GM21529 (cell line): Measurements from ENCODE around the gene MUC4.
"Not testable (repeated sequence)": the region's sequence is repeated elsewhere in the genome, so short reads cannot be mapped to it uniquely, and the experiment has no call there.

Source experiments
- ATAC-seq: cut with Tn5 transposase; IDR thresholded peaks from one replicate; pipeline ENCODE4 v1.9.1; 2021; ENCODE audit not compliant: unreplicated experiment

The MUC4 gene

DNA sequence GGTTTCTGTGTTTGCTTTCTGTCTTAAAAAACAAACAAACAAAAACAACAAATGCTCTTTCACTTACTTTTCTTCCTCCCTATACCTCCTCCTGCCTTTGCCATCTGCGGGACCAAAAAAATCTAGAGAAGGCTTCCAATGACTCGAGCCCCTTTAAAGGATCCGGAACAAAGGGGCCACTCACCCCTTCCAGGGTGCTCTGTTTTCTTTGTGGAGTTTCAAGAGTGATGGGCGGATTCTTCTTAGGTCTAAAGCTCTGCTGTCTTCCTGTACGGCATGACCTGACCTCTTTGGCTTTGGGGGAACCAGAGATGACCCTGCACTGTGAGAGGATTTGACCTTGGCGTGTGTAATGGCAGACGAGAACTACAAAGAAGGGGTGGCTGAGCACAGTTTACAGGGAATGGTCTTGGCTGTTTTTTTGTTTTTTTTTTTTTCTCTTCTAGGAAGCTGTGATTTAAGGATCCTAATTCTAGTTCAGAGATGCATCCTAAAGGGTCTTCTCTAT, 93.2 kb downstream of the MUC4 start:
- ATAC-seq = no peak

DNA sequence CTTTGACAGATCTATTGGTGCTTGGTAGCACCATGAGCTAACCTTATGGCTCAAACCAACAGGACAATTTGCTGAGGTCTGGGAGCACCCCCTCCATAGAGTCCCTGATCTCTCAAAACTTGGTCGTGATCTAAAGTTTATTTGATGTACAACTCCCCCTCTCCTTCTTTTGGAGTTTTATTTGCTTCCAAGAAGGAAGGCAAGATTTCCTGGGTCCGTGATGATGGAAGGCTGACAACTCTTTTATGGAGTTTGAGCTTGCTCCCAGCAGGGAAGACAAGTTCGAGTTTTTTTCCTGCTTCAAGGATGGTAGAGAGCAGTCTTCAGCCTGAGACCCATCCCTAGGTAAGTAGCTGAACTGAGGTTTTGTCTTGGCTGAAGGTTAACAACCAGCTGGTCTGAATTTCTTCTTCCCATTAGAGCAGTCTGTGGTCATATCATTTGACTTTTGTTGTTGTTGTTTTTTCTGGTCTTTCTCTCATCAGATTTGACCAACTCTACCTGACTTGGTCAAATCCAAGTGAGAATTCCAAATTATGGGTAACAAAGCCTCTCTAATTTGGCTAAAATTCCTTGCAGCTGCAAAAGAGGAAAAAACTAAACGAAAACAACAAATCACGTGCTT, 93.8 kb downstream of the MUC4 start:
- ATAC-seq = no peak

DNA sequence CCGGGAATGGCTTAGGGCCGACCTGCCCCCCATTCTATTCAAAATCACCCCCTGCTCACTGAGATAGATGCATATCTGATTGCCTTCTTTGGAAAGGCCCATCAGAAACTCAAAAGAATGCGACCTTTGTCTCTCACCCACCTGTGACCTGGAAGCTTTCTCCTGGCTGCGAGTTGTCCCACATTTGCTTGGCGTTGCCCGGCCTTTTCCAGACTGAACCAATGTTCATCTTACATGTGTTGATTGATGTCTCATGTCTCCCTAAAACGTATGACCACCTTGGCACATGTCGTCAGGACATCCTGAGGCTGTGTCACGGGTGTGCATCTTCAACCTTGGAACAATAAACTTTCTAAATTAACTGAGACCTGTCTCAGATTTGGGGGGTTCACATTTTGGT, 94.3 kb downstream of the MUC4 start:
- ATAC-seq = no peak

DNA sequence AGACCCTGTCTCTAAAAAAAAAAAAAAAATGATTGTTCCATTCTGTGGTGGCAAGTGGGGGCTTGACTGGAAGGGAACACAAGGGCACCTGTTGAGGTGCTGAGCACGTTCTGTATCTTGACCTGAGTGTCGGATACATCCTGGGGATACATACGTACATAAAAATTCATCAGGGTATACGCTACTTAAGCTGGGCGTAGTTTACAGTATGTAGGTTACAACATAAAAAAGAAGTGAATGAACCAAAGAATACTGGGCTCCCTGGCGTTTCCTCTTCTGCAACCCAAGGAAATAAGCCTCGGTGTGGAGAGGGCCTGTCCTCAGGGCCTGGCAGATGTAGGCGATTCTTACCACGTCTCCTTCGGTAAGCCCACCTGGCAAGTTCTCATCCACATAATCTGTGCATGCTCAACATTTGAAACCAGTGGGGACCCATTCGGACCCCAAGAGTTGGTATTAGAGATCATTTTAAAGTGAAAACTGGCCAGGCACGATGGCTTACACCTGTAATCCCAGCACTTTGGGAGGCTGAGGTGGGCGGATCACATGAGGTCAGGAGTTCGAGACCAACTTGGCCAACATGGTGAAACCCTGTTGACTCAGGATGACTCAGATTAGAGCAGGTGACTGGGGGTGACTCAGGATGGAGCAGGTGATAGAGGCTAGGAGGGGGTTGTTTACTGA, 96.0 kb downstream of the MUC4 start:
- no peak for ATAC-seq

DNA sequence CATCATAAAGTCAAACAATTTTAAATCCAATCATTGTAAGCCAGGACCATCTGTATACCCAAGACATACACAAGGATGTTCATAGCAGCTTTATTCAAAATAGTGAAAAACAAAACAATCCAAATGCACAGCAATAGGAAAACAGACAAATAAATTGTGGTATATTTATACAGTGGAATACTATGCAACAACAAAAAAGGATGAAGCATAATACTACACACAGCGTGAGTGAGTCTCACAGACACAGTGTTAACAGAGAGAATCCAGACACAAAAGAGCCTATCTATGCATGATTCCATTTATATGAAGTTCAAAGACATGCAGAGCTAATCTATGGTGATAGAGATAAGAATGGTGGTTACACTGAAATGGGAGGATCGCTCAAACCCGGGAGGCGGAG, 96.6 kb downstream of the MUC4 start:
- ATAC-seq = no peak

DNA sequence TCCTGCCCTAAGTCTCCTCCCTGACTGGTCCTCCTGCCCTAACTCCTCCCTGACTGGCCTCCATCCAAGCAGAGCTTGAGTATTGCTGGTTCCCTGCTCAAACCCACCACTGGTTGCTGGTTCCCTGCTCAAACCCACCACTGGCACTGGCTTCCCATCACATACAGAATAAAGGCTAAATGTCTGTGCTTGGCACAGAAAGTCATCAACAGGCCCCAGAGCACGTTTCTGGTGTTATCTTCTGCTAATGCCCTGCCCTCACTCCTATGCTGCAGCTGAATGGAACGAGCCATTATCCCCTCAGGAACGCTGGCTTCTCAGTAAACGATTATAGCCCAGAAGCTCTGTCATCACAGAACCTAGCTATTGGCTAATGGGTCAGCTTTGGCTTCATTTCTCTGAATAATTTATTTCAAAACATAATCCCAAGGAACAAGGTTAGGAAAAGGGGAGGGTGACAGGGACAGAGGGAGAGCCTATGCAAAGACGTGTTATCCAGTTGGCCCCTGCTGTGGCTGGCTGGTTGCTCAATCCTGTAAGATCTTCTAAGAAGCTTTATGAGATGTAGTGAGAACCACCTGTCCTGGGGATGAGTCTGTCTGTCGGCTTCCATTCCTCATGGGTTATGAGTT, 97.2 kb downstream of the MUC4 start:
- no peak for ATAC-seq

DNA sequence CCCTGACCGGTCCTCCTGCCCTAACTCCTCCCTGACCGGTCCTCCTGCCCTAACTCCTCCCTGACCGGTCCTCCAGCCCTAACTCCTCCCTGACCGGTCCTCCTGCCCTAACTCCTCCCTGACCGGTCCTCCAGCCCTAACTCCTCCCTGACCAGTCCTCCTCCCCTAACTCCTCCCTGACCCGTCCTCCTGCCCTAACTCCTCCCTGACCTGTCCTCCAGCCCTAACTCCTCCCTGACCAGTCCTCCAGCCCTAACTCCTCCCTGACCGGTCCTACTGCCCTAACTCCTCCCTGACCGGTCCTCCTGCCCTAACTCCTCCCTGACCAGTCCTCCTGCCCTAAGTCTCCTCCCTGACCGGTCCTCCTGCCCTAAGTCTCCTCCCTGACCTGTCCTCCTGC, 98.6 kb downstream of the MUC4 start:
- not testable (repeated sequence) for ATAC-seq

DNA sequence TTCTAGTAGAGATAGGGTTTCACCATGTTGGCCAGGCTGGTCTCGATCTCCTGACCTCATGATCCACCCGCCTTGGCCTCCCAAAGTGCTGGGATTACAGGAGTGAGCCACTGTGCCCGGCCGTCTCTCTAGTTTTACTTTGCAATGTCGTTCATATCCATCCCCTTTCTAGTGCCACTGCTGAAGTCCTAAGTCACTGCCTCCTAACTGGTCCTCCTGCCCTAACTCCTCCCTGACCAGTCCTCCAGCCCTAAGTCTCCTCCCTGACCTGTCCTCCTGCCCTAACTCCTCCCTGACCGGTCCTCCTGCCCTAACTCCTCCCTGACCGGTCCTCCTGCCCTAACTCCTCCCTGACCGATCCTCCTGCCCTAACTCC, 99.2 kb downstream of the MUC4 start:
- not testable (repeated sequence) for ATAC-seq

DNA sequence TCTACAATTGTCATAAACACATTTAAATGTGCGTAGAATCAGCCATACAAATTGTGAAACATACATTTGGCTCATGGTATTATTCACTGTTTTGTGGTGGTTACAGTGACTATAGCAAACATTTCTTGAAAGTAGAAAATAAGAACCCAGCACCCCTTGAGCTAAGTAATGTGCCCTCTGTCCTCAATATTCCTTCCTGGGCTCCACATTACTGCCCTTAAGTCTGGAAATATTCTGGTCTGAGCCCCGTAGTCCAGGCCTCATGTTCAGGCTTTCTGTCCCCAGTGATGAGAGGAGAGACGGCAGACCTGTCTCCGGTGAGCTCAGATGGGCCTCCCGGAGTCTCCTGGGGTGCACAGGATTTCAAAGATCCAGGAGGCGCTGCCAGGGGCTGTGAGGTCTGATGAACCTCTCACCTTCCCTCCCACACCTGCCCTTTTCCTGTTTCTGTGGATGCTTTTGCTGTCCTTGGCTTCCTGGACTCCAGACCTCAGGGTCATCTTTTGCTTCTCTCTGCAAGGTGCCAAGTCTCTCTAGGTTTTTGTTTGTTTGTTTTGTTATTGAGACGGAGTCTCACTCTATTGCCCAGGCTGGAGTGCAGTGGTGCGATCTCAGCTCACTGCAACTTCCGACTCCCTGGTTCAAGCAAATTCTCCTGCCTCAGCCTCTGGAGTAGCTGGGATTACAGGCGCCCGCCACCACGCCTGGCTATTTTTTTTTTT, 99.8 kb downstream of the MUC4 start:
- ATAC-seq = no peak

DNA sequence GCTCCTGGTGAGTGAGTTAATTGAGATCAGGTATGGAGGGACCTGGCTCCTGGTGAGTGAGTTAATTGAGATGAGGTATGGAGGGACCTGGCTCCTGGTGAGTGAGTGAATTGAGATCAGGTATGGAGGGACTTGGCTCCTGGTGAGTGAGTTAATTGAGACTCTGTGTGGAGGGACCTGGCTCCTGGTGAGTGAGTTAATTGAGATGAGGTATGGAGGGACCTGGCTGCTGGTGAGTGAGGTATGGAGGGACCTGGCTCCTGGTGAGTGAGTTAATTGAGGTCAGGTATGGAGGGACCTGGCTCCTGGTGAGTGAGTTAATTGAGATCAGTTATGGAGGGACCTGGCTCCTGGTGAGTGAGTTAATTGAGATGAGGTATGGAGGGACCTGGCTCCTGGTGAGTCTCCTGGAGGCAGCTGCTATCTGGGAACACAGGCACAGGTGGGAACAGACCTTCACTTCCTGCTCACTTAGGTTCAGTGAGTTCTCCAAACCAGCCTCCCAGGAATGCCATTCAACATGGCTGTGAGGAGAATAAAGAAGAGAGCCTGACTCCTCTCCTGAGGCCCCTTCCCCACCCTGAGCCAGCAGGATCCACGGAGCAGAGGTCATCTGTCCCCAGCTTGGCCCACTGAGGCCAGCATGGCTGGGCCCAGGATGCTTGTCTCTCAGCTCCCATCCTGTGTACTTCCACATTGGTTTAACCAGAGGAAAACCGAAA, 100.5 kb downstream of the MUC4 start:
- not testable (repeated sequence) for ATAC-seq

DNA sequence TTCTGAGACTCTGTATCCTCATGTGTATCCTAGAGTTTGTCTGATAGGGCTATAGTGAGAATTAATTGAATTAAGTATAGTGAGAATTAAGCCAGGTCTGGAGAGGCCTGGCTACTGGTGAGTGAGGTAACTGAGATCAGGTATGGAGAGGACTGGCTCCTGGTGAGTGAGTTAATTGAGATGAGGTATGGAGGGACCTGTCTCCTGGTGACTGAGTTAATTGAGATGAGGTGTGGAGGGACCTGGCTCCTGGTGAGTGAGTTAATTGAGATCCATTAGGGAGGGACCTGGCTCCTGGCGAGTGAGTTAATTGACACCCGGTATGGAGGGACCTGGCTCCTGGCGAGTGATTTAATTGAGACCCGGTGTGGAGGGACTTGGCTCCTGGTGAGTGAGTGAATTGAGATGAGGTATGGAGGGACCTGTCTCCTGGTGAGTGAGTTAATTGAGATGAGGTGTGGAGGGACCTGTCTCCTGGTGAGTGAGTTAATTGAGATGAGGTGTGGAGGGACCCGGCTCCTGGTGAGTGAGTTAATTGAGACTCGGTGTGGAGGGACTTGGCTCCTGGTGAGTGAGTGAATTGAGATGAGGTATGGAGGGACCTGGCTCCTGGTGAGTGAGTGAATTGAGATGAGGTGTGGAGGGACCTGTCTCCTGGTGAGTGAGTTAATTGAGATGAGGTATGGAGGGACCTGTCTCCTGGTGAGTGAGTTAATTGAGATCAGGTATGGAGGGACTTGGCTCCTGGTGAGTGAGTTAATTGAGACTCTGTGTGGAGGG, 101.4 kb downstream of the MUC4 start:
- not testable (repeated sequence) for ATAC-seq

DNA sequence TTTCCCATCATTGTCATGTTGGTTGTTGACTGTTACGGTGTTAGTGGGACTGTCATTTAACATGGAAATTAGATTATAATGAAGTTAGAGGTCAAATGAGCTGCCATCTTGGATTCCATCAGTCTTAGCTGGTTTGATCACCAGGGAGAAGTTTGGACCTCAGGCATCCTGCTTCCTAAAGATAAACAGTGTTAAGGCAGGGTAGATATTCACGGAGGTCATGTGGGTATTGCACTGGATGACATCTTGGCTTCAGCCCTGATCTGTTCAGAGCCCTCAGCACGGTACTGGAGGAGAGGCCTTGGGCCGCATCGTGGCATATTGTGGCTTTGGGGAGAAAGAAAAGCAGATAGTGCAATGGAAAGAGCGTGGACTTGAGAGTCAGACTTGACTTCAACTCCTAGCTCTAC, 102.0 kb downstream of the MUC4 start:
- no peak for ATAC-seq

DNA sequence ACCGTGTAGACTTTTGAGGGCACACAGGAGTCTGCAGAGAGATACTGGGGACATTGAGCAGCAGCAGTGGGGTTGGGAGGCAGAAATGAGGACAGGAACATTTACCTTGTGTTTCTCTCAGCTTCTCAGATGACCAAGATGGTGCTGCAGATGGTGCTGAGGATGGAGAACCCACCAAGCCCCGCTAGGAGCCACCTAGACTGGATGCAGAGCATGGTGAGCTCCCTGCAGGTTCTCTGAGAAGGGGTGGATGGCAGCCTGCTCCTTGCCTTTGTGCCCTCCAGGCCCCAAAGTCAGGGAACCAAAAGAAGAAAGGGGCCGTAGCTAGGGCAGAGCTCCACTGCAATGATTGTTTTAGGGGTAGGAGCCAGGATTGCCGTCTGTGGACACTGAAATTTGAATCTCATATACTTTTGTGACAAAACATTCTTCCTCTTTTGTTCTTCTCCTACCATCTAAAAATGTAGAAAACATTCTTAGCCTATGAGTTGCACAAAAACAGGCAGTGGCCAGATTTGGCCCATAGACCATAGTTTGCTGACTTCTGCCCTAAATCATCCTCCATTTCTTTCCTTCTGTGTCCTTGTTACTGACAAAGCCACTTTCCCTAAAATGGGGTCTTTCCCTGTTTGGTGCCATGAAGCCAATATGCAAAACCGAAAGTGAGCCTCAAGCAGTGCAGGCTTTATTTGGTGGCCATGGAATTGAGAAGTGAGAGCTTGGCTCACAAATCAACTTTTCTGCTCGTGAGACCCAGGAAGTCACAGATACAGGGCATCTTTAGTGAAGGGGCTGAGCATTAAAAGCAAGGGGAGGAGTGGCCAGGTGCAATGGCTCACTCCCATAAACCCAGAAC, 102.9 kb downstream of the MUC4 start:
- ATAC-seq = no peak

DNA sequence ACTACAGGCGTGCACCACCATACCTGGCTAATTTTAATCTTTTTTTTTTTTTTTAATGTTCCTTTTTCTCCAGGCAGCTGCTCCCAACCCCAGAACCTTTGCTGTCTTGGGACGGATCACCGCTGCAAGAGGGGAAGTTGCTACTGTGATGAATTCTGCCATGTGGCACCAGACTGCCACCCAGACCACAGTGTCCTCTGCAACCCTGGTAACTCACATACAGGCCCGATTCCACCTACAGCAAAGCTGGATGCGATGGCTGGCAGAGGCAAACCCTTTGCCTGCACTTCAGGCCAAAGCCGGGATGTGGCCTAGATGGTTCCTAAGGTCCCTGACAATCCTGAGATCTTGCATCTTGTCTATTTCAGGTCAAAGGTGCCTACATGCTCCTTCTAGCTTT, 103.7 kb downstream of the MUC4 start:
- ATAC-seq = no peak

DNA sequence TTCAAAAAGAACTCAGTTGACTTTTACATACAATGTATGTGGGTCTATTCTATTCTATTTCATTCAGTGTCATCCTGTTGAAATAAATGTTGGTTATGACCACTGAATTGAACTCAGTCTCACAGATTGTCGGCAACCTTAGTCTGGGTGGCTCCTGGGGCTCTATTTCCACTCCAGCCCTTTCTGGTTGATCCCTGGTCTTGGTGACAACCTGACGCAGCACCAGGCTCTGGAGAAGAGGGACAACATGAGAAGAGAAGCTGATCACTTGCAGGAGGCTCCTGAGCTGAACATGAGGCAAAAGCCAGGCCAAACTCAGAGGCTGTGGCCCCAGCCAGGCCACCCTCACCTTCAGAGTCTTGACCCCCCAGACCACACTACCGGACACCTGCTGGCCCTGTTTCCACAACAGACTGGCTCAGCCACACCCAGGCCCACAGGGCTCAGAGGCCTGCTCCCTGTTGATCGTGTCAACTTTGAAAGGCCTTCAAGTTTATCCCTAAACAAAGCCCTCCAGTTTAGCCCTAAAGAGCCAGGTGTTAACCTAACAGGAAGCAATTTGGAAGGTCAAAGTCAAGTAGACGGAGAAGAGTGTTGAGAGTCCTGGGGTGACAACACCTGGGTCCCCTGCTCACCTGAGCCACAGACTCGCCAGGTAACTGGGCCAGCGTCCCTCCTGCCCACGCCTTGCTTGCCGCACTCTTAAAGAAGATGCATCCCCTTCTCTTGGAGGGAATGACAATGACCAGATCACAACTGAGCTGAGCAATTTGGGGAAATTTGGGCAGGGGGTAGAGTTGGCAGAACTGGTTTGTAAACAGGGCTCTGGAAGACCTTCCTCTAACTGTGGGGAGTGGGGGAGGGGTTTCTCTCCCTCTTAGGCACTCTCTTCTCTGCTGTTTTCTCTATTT, 106.4 kb downstream of the MUC4 start:
- no peak for ATAC-seq

DNA sequence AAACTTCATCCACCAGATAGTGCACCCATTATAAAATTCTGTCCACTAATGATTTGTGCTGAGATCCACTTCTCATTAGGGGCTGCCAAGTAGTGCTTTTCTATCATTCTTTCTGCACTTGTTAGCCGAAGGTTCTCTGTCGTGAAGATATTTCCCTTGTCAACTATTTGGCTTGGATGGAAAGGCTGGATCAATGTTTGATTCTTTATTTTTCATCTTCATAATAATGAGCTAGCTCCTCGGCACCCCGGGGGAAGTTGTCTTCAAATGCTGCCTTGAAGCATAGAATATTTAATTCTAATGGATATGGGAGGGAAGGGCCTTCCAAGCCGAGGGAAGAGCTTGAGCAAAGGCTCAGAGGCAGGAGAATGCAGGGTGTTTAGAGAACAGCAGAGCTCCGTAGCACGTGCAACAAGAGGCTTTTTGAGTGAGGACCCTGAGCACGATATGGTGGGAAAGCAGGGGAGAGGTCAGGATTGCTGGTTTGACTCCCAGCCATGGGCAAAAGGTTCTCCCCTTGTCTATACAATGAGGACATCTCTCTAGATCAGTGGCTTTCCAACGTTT, 107.2 kb downstream of the MUC4 start:
- no peak for ATAC-seq

DNA sequence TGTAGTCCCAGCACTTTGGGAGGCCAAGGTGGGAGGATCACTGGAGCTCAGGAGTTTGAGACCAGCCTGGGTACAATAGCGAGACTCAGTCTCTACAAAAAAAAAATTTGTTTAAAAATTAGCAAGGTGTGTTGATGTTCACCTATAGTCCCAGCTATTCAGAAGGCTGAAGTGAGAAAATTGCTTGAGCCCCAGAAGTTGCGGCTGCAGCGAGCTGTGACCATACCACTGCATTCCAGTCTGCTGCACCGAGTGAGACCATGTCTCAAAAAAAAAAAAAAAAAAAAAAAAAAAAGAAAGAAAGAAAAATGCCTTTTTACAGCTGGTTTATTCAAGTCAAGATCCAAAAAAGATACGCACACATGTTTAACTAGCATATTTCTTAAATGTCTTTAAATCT, 108.0 kb downstream of the MUC4 start:
- ATAC-seq = no peak
